ENCODE measurements around the gene DHFR2.
"Not testable (repeated sequence)": the region's sequence is repeated elsewhere in the genome, so short reads cannot be mapped to it uniquely, and the experiment has no call there.

The DHFR2 gene

GRCh38 chr3:94062513-94063404 lies at the start of gene DHFR2, which contains the start of gene NSUN3:
Gene DHFR2, minus strand, starts transcription at chr3:94062916. Its CDS starts 1,405 bp downstream, at chr3:94061511.
Gene NSUN3, plus strand, starts transcription at chr3:94063061. Its CDS starts 66 bp downstream, at chr3:94063127.
- peak; percentile 96 to 98 for DNase-seq

- no peak for DNase-seq
Observed at GRCh38 chr3:94110854-94111253, 48.1 kb upstream of the DHFR2 start.

GRCh38 chr3:94110232-94110631 lies 47.5 kb upstream of the DHFR2 start:
- DNase-seq: not testable (repeated sequence)

- no peak for DNase-seq
Observed at GRCh38 chr3:94106268-94106667, 43.6 kb upstream of the DHFR2 start.

GRCh38 chr3:94101860-94102259 lies 39.1 kb upstream of the DHFR2 start:
- peak in 1 of 2 experiments; percentile 2 for DNase-seq

- DNase-seq: no peak
Observed at GRCh38 chr3:94099311-94099710, 36.6 kb upstream of the DHFR2 start.

- DNase-seq: no peak
Observed at GRCh38 chr3:94098452-94098851, 35.7 kb upstream of the DHFR2 start.

- DNase-seq: no peak
Observed at GRCh38 chr3:94095111-94095510, 32.4 kb upstream of the DHFR2 start.

GRCh38 chr3:94093151-94093550 lies 30.4 kb upstream of the DHFR2 start:
- DNase-seq: no peak

- DNase-seq: no peak
Observed at GRCh38 chr3:94092086-94092485, 29.4 kb upstream of the DHFR2 start.

GRCh38 chr3:94089126-94089525 lies 26.4 kb upstream of the DHFR2 start:
- DNase-seq: no peak

GRCh38 chr3:94083261-94083660 lies 20.5 kb upstream of the DHFR2 start:
- DNase-seq: no peak

- peak; percentile 34 to 80 for DNase-seq
Observed at GRCh38 chr3:94082391-94082937, 19.7 kb upstream of the DHFR2 start.

GRCh38 chr3:94081884-94082283 lies 19.2 kb upstream of the DHFR2 start:
- no peak for DNase-seq

GRCh38 chr3:94080552-94080951 lies 17.8 kb upstream of the DHFR2 start:
- DNase-seq: not testable (repeated sequence)

GRCh38 chr3:94076055-94076454 lies 13.3 kb upstream of the DHFR2 start:
- DNase-seq: no peak

- DNase-seq: no peak
Observed at GRCh38 chr3:94071713-94072284, 9.1 kb upstream of the DHFR2 start.

- DNase-seq: no peak
Observed at GRCh38 chr3:94070341-94070911, 7.7 kb upstream of the DHFR2 start.

GRCh38 chr3:94069194-94069813 lies 6.6 kb upstream of the DHFR2 start:
- peak in 1 of 2 experiments; percentile 20 for DNase-seq

- no peak for DNase-seq
Observed at GRCh38 chr3:94066506-94067500, 4.1 kb upstream of the DHFR2 start.

GRCh38 chr3:94065819-94066480 lies 3.2 kb upstream of the DHFR2 start:
- DNase-seq: no peak

All from NCI-H2081 (cell line).